Activated naive CD4-positive, alpha-beta T cell treated with Interleukin-2 at 50 U/mL for 16 hours (primary cell): ENCODE results near the gene POLD1.
"Not testable (repeated sequence)": the region's sequence is repeated elsewhere in the genome, so short reads cannot be mapped to it uniquely, and the experiment has no call there.

Experiments
- DNase-seq: peaks from one replicate; pipeline ENCODE4 v3.0.0-alpha.2; 2020

Gene POLD1

GRCh38 chr19:50368649-50369570 lies 15.2 kb upstream of the POLD1 start:
- peak; percentile 79 for DNase-seq

- no peak for DNase-seq
Observed at GRCh38 chr19:50371914-50372475, 12.2 kb upstream of the POLD1 start.

- DNase-seq = peak; percentile 95
Observed at GRCh38 chr19:50376166-50377050, 7.7 kb upstream of the POLD1 start, which contains the start of gene NR1H2. Gene NR1H2 (plus strand): TSS chr19:50376457. CDS start chr19:50377606, 1,149 bp downstream.

- peak; percentile 61 for DNase-seq
Observed at GRCh38 chr19:50377051-50377461, 7.1 kb upstream of the POLD1 start.

- DNase-seq = no peak
Observed at GRCh38 chr19:50377517-50377916, 6.6 kb upstream of the POLD1 start.

- DNase-seq = no peak
Observed at GRCh38 chr19:50378169-50378862, 5.8 kb upstream of the POLD1 start.

GRCh38 chr19:50378863-50379236 lies 5.3 kb upstream of the POLD1 start:
- no peak for DNase-seq

GRCh38 chr19:50379602-50380001 lies 4.5 kb upstream of the POLD1 start:
- DNase-seq = no peak

- DNase-seq = no peak
Observed at GRCh38 chr19:50380137-50380536, 4.0 kb upstream of the POLD1 start.

GRCh38 chr19:50380751-50381151 lies 3.4 kb upstream of the POLD1 start:
- DNase-seq = no peak

- DNase-seq = no peak
Observed at GRCh38 chr19:50381881-50382729, 2.0 kb upstream of the POLD1 start.

GRCh38 chr19:50383001-50383851 lies 921 bp upstream of the POLD1 start:
- no peak for DNase-seq

GRCh38 chr19:50384685-50385535 lies 763 bp downstream of the POLD1 start:
- DNase-seq = no peak

- DNase-seq = no peak
Observed at GRCh38 chr19:50387176-50387867, 3.2 kb downstream of the POLD1 start.

- no peak for DNase-seq
Observed at GRCh38 chr19:50387868-50388245, 3.7 kb downstream of the POLD1 start.

- not testable (repeated sequence) for DNase-seq
Observed at GRCh38 chr19:50390295-50390694, 6.1 kb downstream of the POLD1 start.

- DNase-seq = not testable (repeated sequence)
Observed at GRCh38 chr19:50390952-50391351, 6.8 kb downstream of the POLD1 start.

GRCh38 chr19:50392759-50393158 lies 8.6 kb downstream of the POLD1 start:
- DNase-seq = no peak

- no peak for DNase-seq
Observed at GRCh38 chr19:50393589-50393988, 9.4 kb downstream of the POLD1 start.
